Liver (tissue), 9 donors: ENCODE data around the gene MEGF10. TPM values are rescaled to one million over a fixed set of nuclear protein-coding genes. Genes with fewer than 3 reads are reported as not detected.

Source experiments
- DNase-seq: peaks from one replicate; pipeline ENCODE4 v3.0.0-alpha.2; 2017; ENCODE audit warnings: low spot score
- H3K27ac ChIP-seq, 2 donors: one replicate each; pipeline ENCODE4 v1.7.0; 2013; ENCODE audit warnings: inconsistent platforms in 2 of 2, low read length in 2 of 2, control low read depth in 1 of 2, low read depth in 1 of 2, mild to moderate bottlenecking in 1 of 2
- H3K27me3 ChIP-seq, 4 donors: one replicate each; pipeline versions ENCODE4 v1.6.1 to v1.7.0; 2013; ENCODE audit warnings: low read length in 3 of 4, inconsistent platforms in 1 of 4, mild to moderate bottlenecking in 1 of 4, moderate library complexity in 1 of 4; ENCODE audit not compliant: control insufficient read depth in 4 of 4, insufficient read depth in 4 of 4
- H3K36me3 ChIP-seq, 4 donors: one replicate each; pipeline versions ENCODE4 v1.6.1 to v1.7.0; 2013; ENCODE audit warnings: low read length in 3 of 4, mild to moderate bottlenecking in 3 of 4, low read depth in 1 of 4, moderate library complexity in 1 of 4; ENCODE audit not compliant: control insufficient read depth in 4 of 4, insufficient read depth in 3 of 4
- H3K4me1 ChIP-seq, 4 donors: one replicate each; pipeline versions ENCODE4 v1.6.1 to v1.7.0; 2013; ENCODE audit warnings: low read length in 3 of 4, mild to moderate bottlenecking in 3 of 4, moderate library complexity in 1 of 4; ENCODE audit not compliant: control insufficient read depth in 4 of 4, insufficient read depth in 4 of 4
- H3K4me3 ChIP-seq, 3 donors: one replicate each; pipeline versions ENCODE4 v1.6.1 to v1.7.0; 2013; ENCODE audit warnings: low read length in 3 of 3, control low read depth in 1 of 3, low read depth in 1 of 3, mild to moderate bottlenecking in 1 of 3
- H3K9ac ChIP-seq, 2 donors: one replicate each; pipeline ENCODE4 v1.7.0; 2013; ENCODE audit warnings: low read length in 2 of 2, mild to moderate bottlenecking in 2 of 2, moderate library complexity in 2 of 2, control low read depth in 1 of 2, low read depth in 1 of 2
- H3K9me3 ChIP-seq, 4 donors: one replicate each; pipeline versions ENCODE4 v1.6.1 to v1.7.0; 2013; ENCODE audit warnings: low read length in 3 of 4; ENCODE audit not compliant: control insufficient read depth in 4 of 4
- CTCF ChIP-seq: fragments of 150-350 bp; IDR thresholded peaks from 2 replicates; pipeline ENCODE4 v1.5.1; 2017; ENCODE audit warnings: improper control_type of control experiment, low read depth, low read length; ENCODE audit not compliant: missing input control
- EGR1 ChIP-seq, 2 donors: IDR thresholded peaks; 2 replicates each; pipeline ENCODE4 v1.6.1; 2016 to 2018; ENCODE audit warnings: antibody characterized with exemption in 2 of 2, low read depth in 2 of 2
- FOXA1 ChIP-seq: IDR thresholded peaks from 2 replicates; pipeline ENCODE4 v1.6.1; 2016; ENCODE audit warnings: antibody characterized with exemption
- FOXA2 ChIP-seq: IDR thresholded peaks from 2 replicates; pipeline ENCODE4 v1.6.1; 2016; ENCODE audit warnings: antibody characterized with exemption
- GABPA ChIP-seq, 2 donors: IDR thresholded peaks in 1 of 2; conservative IDR thresholded peaks in 1 of 2; 2 replicates each; pipeline ENCODE4 v1.6.1; 2016; ENCODE audit warnings: antibody characterized with exemption in 2 of 2, mild to moderate bottlenecking in 1 of 2, moderate library complexity in 1 of 2
- HNF4A ChIP-seq, 2 donors: conservative IDR thresholded peaks; 2 replicates each; pipeline ENCODE4 v1.6.1; 2016; ENCODE audit warnings: antibody characterized with exemption in 2 of 2, mild to moderate bottlenecking in 2 of 2
- HNF4G ChIP-seq: IDR thresholded peaks from 2 replicates; pipeline ENCODE4 v1.6.1; 2016; ENCODE audit warnings: antibody characterized with exemption
- JUND ChIP-seq, 2 donors: IDR thresholded peaks; 2 replicates each; pipeline ENCODE4 v1.6.1; 2016; ENCODE audit warnings: antibody characterized with exemption in 2 of 2
- MAX ChIP-seq: IDR thresholded peaks from 2 replicates; pipeline ENCODE4 v1.6.1; 2016; ENCODE audit warnings: antibody characterized with exemption
- NR2F2 ChIP-seq: IDR thresholded peaks from 2 replicates; pipeline ENCODE4 v1.6.1; 2016; ENCODE audit warnings: antibody characterized with exemption
- RAD21 ChIP-seq, 2 donors: IDR thresholded peaks; 2 replicates each; pipeline ENCODE4 v1.6.1; 2016; ENCODE audit warnings: antibody characterized with exemption in 2 of 2, mild to moderate bottlenecking in 2 of 2
- REST ChIP-seq: IDR thresholded peaks from 2 replicates; pipeline ENCODE4 v1.6.1; 2016; ENCODE audit warnings: antibody characterized with exemption, mild to moderate bottlenecking
- RXRA ChIP-seq, 2 donors: IDR thresholded peaks; 2 replicates each; pipeline ENCODE4 v1.6.1; 2017 to 2018; ENCODE audit warnings: antibody characterized with exemption in 2 of 2, mild to moderate bottlenecking in 1 of 2
- SP1 ChIP-seq: IDR thresholded peaks from 2 replicates; pipeline ENCODE4 v1.6.1; 2018; ENCODE audit warnings: antibody characterized with exemption, mild to moderate bottlenecking
- TAF1 ChIP-seq: conservative IDR thresholded peaks from 2 replicates; pipeline ENCODE4 v1.6.1; 2016; ENCODE audit warnings: antibody characterized with exemption, mild to moderate bottlenecking
- YY1 ChIP-seq: IDR thresholded peaks from 2 replicates; pipeline ENCODE4 v1.6.1; 2016; ENCODE audit warnings: antibody characterized with exemption, mild to moderate bottlenecking
- WGBS: extraction: QIAGEN DNeasy Blood & Tissue Kit; methylation state at CpG from one replicate; pipeline ENCODE4 v1.1.7; 2013; 5-methylcytosine and 5-hydroxymethylcytosine counted together
- polyA plus RNA-seq, 2 donors: library from polyadenylated mRNA; stranded (reverse) in 1 of 2; unstranded in 1 of 2; fragments of 200-250 nt in 1 of 2; fragments of >200 nt in 1 of 2; fragmentation: Nextera tagmentation in 1 of 2; extraction: Ambion mirVana in 1 of 2; gene quantifications; one replicate each; pipeline versions ENCODE4 v1.2.1 to v1.2.3, GENCODE V29; 2013 to 2015
- total RNA-seq, 2 donors: library from RNA; depleted of rRNA; stranded (reverse); fragments of >200 nt; gene quantifications; one replicate each; pipeline ENCODE4 v1.2.3, GENCODE V29; 2014
- TF ChIP-seq, protein P1 (sequence below): IDR thresholded peaks from 2 replicates; pipeline ENCODE4 v1.6.1; 2016; ENCODE audit warnings: antibody characterized with exemption
- TF ChIP-seq, protein P2 (sequence below): IDR thresholded peaks from 2 replicates; pipeline ENCODE4 v1.6.1; 2016; ENCODE audit warnings: antibody characterized with exemption
- donor health status: healthy.
- donor health status: healthy.
- donor health status: healthy.
- donor health status: healthy.
- donor health status: healthy.

Gene MEGF10
- total and polyA plus RNA-seq, 4 donors = 0.05 to 1.0 (median 0.33) TPM; not detected in 1

GRCh38 chr5:127392762-127393161 lies 102.2 kb downstream of the MEGF10 start:
- Histone ChIP-seq H3K9me3 (no peaks in the 10 kb centered on the region), H3K9ac (no peak overlapping the region), H3K4me1 (no peaks in the 10 kb centered on the region), H3K27ac (no peak overlapping the region), H3K4me3 (no peak overlapping the region), H3K36me3 (no peaks in the 10 kb centered on the region), H3K27me3 (peaks cover 0 to 3% (median 0%) of the 10 kb centered on the region in 4 donors)
- WGBS = 85% methylated on average over 4 of the region's 4 CpGs
- TF ChIP-seq NR2F2 (no peak), TAF1 (no peak), RXRA (IDR thresholded peaks at IDR 0.05) (no peak), SP1 (no peak), MAX (no peak), JUND (IDR thresholded peaks at IDR 0.05) (no peak), FOXA1 (no peak), HNF4A (conservative IDR thresholded peaks at IDR 0.05) (no peak), EGR1 (IDR thresholded peaks at IDR 0.05; ENCODE audit: low read depth in 2 of 2) (no peak), RAD21 (IDR thresholded peaks at IDR 0.05) (no peak), REST (no peak), GABPA (IDR thresholded peaks at IDR 0.05 in 1 of 2, conservative IDR thresholded peaks at IDR 0.05 in 1 of 2) (no peak), HNF4G (no peak), YY1 (no peak), CTCF (no peak), FOXA2 (no peak)
- TF ChIP-seq, protein P1, sequence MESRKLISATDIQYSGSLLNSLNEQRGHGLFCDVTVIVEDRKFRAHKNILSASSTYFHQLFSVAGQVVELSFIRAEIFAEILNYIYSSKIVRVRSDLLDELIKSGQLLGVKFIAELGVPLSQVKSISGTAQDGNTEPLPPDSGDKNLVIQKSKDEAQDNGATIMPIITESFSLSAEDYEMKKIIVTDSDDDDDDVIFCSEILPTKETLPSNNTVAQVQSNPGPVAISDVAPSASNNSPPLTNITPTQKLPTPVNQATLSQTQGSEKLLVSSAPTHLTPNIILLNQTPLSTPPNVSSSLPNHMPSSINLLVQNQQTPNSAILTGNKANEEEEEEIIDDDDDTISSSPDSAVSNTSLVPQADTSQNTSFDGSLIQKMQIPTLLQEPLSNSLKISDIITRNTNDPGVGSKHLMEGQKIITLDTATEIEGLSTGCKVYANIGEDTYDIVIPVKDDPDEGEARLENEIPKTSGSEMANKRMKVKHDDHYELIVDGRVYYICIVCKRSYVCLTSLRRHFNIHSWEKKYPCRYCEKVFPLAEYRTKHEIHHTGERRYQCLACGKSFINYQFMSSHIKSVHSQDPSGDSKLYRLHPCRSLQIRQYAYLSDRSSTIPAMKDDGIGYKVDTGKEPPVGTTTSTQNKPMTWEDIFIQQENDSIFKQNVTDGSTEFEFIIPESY = no peak
- TF ChIP-seq, protein P2, sequence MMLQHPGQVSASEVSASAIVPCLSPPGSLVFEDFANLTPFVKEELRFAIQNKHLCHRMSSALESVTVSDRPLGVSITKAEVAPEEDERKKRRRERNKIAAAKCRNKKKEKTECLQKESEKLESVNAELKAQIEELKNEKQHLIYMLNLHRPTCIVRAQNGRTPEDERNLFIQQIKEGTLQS = no peak
- no peak for DNase-seq
